GM21360 (cell line): ENCODE measurements around the gene ALG14.
"Not testable (repeated sequence)": the region's sequence is repeated elsewhere in the genome, so short reads cannot be mapped to it uniquely, and the experiment has no call there.

Source experiments
- ATAC-seq: cut with Tn5 transposase; IDR thresholded peaks from one replicate; pipeline ENCODE4 v1.9.1; 2021; ENCODE audit warnings: mild to moderate bottlenecking, moderate library complexity; ENCODE audit not compliant: unreplicated experiment

The ALG14 gene

GRCh38 chr1:95072532-95073419 is at the start of gene ALG14:
TSS of gene ALG14 (minus strand) at chr1:95072951. CDS start at chr1:95072898, 53 bp downstream.
- ATAC-seq: peak; percentile 98

DNA sequence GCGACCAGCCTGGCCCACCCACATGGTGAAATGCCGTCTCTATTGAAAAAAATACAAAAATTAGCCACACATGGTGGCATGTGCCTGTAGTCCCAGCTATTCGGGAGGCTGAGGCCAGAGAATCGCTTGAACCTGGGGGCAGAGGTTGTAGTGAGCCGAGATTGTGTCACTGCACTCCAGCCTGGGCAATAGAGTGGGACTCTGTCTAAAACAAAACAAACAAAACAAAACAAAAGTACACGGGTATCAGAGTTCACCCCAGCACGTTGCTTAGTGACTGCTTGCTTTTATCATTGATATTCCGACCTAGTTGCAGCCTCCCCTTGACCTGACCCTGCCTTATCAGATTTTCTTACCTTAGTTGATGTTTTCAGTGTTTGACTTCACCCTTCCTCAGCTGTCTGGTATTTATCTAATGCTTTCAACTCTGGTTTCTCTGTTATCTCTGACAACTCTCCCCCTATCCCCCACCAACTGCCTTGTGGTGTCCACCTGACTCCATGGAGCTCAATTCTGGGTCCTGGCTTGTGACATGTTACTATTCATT is 49.5 kb upstream of the ALG14 start:
- no peak for ATAC-seq

GRCh38 chr1:95119273-95119672 is 46.5 kb upstream of the ALG14 start:
- ATAC-seq: no peak

DNA sequence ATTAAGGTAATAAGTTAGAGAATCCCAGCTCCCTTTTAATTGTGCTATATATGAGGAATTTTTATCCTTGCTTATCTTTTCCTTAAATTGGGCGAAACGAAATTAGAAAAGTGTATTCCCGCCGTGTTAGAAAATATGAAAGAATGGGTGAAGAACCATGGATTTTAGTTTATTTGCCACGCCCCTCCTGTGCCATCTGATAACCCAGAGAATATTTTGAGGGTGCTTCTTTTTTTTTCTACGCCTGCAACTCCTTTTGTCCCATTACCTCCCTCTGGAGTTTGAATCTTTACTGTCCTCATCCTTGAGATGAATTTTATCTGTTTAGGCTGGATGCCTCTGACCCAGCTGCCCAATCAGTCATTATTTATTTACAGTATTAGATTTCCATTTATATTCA is 46.0 kb upstream of the ALG14 start:
- ATAC-seq: no peak

GRCh38 chr1:95118067-95118499 is 45.3 kb upstream of the ALG14 start:
- no peak for ATAC-seq

- peak; percentile 49 for ATAC-seq
Observed at GRCh38 chr1:95117207-95118066, 44.7 kb upstream of the ALG14 start, which contains the start of gene TLCD4. TSS of gene TLCD4 (plus strand) at chr1:95117355. CDS start at chr1:95143902, 26,547 bp downstream.

DNA sequence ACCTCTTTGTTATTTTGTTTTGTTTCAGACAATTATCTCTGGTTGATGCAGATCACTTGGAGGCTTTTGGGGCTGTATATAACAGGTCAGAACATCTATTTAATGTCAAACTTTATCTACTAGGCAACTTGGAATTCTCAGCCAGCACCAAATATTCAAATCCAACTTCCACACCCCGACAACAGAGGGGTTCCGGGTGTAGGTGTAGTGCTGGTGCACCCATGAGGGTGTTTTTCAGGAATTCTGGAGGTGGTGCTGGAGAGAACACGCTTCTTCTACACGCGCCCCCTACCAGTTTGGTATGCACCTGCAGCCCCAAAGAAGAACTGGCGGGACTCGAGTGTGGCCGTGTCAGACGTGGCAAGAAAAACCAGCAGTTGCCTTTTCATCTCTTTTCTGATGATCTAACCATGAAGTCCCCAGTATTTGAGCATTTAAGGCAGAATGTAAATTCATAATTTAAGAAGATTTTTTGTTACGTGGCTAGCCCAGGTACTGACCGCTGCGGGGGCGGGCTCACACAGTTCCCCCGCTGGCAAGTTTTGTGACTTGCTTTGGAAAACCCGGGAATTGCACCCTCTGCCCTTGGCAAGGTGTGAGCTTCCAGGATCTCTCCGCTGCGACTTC is 43.9 kb upstream of the ALG14 start:
- peak; percentile 59 for ATAC-seq

DNA sequence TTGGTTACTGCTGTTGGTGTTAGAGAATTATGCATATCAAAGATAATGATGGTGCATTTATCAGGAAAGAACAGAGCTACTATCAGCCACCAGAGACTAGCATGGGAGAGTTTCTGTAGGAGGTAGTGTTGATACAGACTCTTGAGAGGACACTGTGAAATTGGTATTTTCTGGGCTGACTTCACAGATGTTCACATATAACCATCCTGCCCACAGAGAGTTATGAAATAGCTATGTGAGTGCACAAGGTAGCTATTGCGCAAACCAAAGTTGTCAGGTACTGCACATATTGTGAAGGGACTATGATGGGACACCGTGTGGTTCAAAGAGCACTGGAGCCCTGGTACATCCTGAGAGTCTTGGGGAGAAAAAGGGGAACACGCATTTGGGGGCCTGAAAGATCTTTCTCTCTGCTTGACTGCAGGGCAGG is 43.0 kb upstream of the ALG14 start:
- ATAC-seq: no peak

DNA sequence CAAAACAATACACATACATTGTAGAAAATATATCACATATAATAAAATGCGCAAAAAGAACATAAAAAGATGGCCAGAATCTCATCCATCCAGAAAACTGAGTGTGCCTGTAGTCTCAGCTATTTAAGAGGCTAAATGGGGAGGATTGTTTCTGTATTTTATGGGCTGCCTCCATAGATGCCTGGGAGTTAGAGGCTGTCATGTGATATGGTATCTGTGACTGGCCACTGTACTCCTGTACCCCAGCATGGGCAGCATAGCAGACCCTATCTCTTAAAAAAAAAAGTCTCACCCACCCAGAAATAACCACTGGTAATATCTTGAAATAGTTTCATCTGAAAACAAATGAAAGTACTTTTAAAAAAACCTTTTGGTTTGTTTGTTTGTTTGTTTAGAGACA is 40.9 kb upstream of the ALG14 start:
- no peak for ATAC-seq

GRCh38 chr1:95111014-95111413 is 38.3 kb upstream of the ALG14 start:
- no peak for ATAC-seq

DNA sequence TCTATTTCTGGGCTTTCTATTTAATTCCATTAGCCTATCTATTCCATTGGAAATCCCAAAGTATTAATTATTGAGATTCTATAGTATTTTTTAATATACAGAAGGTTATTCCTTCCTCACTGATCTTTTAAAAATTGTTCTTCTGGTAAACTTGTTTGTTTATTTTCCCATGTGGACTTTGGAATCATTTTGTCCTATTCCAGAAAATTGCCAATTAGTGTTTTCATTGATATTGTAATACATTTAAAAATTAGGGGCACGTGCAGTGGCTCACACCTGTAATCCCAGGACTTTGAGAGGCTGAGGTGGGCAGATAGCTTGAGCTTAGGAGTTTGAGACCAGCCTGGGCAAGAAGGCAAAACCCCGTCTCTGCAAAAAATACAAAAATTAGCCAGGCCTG is 36.0 kb upstream of the ALG14 start:
- ATAC-seq: no peak

GRCh38 chr1:95098196-95098595 is 25.4 kb upstream of the ALG14 start:
- ATAC-seq: no peak

- ATAC-seq: no peak
Observed at GRCh38 chr1:95097426-95097825, 24.7 kb upstream of the ALG14 start.

DNA sequence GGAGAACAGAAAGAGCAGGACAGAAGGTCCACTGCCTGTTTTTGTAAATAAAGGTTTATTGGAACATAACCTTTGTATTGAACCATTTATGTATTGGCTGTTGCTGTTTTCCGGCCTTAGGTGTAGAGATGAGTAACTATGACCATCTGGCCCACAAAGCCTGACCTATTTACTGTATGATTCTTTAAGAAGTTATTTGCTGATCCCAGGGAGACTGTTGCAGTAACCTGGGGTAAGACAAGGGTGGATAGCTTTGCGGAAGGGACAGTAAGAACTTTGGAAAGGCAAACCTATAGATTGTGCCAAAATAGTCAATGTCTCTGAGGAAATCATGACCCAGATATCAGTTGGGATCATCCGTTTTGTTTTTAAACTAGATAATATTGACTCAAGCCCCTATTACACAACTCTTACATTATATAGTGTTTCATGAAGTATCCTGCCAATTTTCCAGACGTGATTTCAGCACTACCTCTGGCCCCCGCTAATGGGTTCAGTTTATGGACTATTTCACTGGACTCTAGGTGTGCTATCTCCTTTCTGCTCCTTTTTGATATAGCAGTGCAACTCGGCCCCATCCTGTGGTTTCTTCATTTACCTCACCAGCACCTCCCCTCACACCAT is 23.6 kb upstream of the ALG14 start:
- peak; percentile 17 for ATAC-seq

DNA sequence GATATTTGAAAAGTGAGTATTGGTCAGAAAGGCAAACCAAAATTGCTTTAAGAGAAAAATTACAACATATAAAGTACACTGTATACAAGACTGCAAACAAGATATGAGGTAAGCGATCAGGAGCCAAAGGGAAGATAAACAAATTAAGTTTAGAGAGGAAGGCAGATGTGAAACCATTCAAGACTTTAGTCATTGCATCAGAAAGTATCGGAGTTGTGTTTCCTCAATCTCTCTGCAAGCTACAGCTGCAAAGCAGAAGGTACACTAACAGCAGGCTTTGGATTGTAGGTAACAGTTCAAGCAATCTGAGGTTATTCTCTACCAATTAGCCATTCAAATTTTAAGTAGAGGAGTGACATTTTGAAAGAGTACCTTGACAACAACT is 23.1 kb upstream of the ALG14 start:
- peak; percentile 85 for ATAC-seq

- ATAC-seq: no peak
Observed at GRCh38 chr1:95094923-95095322, 22.2 kb upstream of the ALG14 start.

GRCh38 chr1:95093296-95093695 is 20.5 kb upstream of the ALG14 start:
- no peak for ATAC-seq

DNA sequence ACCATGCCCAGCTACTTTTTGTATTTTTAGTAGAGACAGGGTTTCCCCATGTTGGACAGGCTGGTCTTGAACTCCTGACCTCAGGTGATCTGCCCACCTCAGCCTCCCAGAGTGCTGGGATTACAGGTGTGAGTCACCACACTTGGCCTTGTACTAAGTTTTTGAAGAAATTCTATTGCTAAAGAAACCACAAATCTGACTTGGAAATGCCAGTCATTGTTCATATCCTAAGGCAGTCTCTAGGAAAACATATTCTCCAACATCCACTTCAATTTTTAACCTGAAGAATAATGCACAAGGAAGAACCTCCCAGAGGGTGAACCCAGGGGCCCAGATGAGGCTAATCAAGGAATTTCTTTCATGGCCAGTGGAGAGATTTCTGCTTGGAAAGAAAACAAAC is 20.1 kb upstream of the ALG14 start:
- not testable (repeated sequence) for ATAC-seq

GRCh38 chr1:95091290-95091689 is 18.5 kb upstream of the ALG14 start:
- ATAC-seq: not testable (repeated sequence)

DNA sequence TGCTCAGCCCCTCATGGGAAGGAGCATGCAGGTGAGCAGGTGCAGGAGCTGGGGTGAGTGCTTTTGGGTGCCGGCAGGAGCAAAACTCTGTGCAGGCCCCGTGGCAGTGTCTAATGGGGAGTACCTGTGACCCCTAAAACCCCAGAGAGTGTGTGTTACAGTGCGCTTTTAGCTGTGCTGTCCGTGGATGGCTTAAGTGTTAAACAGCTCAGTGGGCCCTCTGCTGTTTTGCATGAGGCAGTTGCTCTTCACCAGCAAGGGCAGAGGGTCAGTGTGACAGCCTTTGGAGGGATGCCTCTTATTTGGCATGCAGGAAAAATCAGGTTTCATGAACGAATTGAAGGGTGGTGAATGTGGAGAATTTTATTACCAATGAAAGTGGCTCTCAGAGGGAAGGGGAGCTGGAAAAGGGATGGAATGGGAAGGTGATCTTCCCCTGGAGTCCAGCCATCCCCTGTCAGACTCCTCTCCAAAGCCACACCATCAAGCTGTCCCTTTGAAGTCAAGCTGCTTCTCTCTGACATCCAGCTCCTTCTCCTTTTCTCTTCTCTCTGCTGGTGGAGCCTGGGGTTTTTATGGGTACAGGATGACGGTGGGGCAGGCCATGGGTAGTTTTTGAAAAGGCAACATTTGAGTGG is 17.0 kb upstream of the ALG14 start:
- no peak for ATAC-seq
